Transverse colon (tissue), 4 donors: ENCODE measurements around the gene HMX1. TPM values are rescaled to one million over a fixed set of nuclear protein-coding genes. Genes with fewer than 3 reads are reported as not detected.

Experiments used
- DNase-seq: peaks from one replicate; pipeline ENCODE4 v3.0.0-alpha.2; 2019
- H3K27ac ChIP-seq, 4 donors: fragments of 200-600 bp; sonication (generic); 2 replicates each; pipeline ENCODE4 v1.5.1; 2016 to 2018; ENCODE audit warnings: inconsistent platforms in 4 of 4
- H3K27me3 ChIP-seq: fragments of 200-600 bp; sonication (generic); 2 replicates; pipeline ENCODE4 v1.5.1; 2017; ENCODE audit warnings: inconsistent platforms
- H3K36me3 ChIP-seq, 4 donors: fragments of 200-600 bp; sonication (generic); 2 replicates each; pipeline ENCODE4 v1.5.1; 2017 to 2019; ENCODE audit warnings: inconsistent platforms in 4 of 4
- H3K4me1 ChIP-seq, 4 donors: fragments of 200-600 bp; sonication (generic); 2 replicates each; pipeline ENCODE4 v1.5.1; 2017 to 2020; ENCODE audit warnings: inconsistent platforms in 4 of 4
- H3K4me3 ChIP-seq, 4 donors: fragments of 200-600 bp; sonication (generic); 1 replicate in 1 of 4; 2 replicates in 3 of 4; pipeline versions ENCODE4 v1.5.1 to v1.6.1; 2017 to 2019; ENCODE audit warnings: inconsistent platforms in 4 of 4
- H3K9me3 ChIP-seq, 2 donors: fragments of 200-600 bp; sonication (generic); 2 replicates each; pipeline ENCODE4 v1.5.1; 2017 to 2019; ENCODE audit warnings: inconsistent platforms in 2 of 2
- CTCF ChIP-seq, 5 experiments: fragments of 200-600 bp in 3 of 5; fragments of 450-650 bp in 2 of 5; sonication (generic) in 3 of 5; IDR thresholded peaks; 1 replicate in 2 of 5; 2 replicates in 3 of 5; pipeline ENCODE4 v1.5.1; 2016 to 2017; ENCODE audit warnings: antibody characterized with exemption in 5 of 5, inconsistent platforms in 3 of 5, mild to moderate bottlenecking in 2 of 5, moderate library complexity in 1 of 5
- EP300 ChIP-seq: sonication (generic); formaldehyde crosslinking; IDR thresholded peaks from one replicate; pipeline ENCODE4 v1.6.1; 2017; ENCODE audit warnings: antibody characterized with exemption, low read depth
- POLR2A ChIP-seq: fragments of 450-650 bp; IDR thresholded peaks from one replicate; pipeline ENCODE4 v1.6.1; 2016; ENCODE audit warnings: antibody characterized with exemption, mild to moderate bottlenecking, moderate library complexity
- POLR2AphosphoS5 ChIP-seq, 3 donors: sonication (generic); formaldehyde crosslinking; IDR thresholded peaks; one replicate each; pipeline ENCODE4 v1.6.1; 2016; ENCODE audit warnings: antibody characterized with exemption in 3 of 3
- WGBS, 2 donors: methylation state at CpG; one replicate each; pipeline ENCODE4 v1.1.5; 2018; ENCODE audit warnings: low coverage in 1 of 2; 5-methylcytosine and 5-hydroxymethylcytosine counted together
- in situ Hi-C, 4 donors: fragments of 200-750 bp; cut with MboI; loops; one replicate each; pipeline versions ENCODE4 v1.15.0 to v1.15.1; 2017; ENCODE audit warnings: low sequenced_read_pairs in 3 of 4, low pct_ligation_motif_present in 1 of 4, low pct_unique_long_range_greater_than_20kb in 1 of 4
- intact Hi-C: fragments of 100-400 bp; cut with DNase I; formaldehyde crosslinking; loops from one replicate; pipeline ENCODE4 v1.15.1; 2023; ENCODE audit warnings: low total_unique reads
- total RNA-seq, 4 donors: library from RNA; depleted of rRNA; stranded (reverse); fragments of >200 nt; gene quantifications; one replicate each; pipeline ENCODE4 v1.1.0, GENCODE V29; 2016

The HMX1 gene
- total RNA-seq, 4 donors from 2014 or later: not detected

GRCh38 chr4:8869898-8870646 lies 1.6 kb downstream of the HMX1 start:
- Histone ChIP-seq H3K27me3 (peaks cover 97% of the 10 kb centered on the region), H3K9me3 (no peaks in the 10 kb centered on the region), H3K4me1 (peaks cover 0 to 5% (median 1%) of the 10 kb centered on the region in 4 donors), H3K36me3 (no peaks in the 10 kb centered on the region), H3K27ac (no peak overlapping the region), H3K4me3 (no peak overlapping the region)
- in situ Hi-C loops (no loop called here), intact Hi-C loops (no loop called here)
- WGBS, 2 donors: 21% methylated on average over 11 of the region's 11 CpGs; no CpG with 5 or more reads in 1 of the 2 donors
- no peak for DNase-seq
- TF ChIP-seq CTCF (IDR thresholded peaks at IDR 0.05): no peak
- no peak for TF ChIP-seq POLR2AphosphoS5 (IDR thresholded peaks at IDR 0.05)
- TF ChIP-seq EP300: no peak
- TF ChIP-seq POLR2A: no peak

GRCh38 chr4:8869002-8869897 lies 2.4 kb downstream of the HMX1 start:
- Histone ChIP-seq H3K27me3 (peaks cover 97% of the 10 kb centered on the region), H3K4me3 (no peak overlapping the region), H3K27ac (no peak overlapping the region), H3K4me1 (peaks cover 0 to 5% (median 1%) of the 10 kb centered on the region in 4 donors), H3K9me3 (no peaks in the 10 kb centered on the region), H3K36me3 (no peaks in the 10 kb centered on the region)
- TF ChIP-seq POLR2A: no peak
- no peak for TF ChIP-seq EP300
- no peak for TF ChIP-seq CTCF (IDR thresholded peaks at IDR 0.05)
- no peak for TF ChIP-seq POLR2AphosphoS5 (IDR thresholded peaks at IDR 0.05)
- in situ Hi-C loops: no loop called here
- WGBS, 2 donors: 32% methylated on average over 16 of the region's 16 CpGs; no CpG with 5 or more reads in 1 of the 2 donors
- no peak for DNase-seq
- intact Hi-C loops: no loop called here

- Histone ChIP-seq H3K4me3 (no peak overlapping the region), H3K9me3 (no peaks in the 10 kb centered on the region), H3K27me3 (peaks cover 97% of the 10 kb centered on the region), H3K36me3 (no peaks in the 10 kb centered on the region), H3K4me1 (peaks cover 0 to 5% (median 1%) of the 10 kb centered on the region in 4 donors), H3K27ac (no peak overlapping the region)
- WGBS, 2 donors: 27% methylated on average over 22 of the region's 22 CpGs; no CpG with 5 or more reads in 1 of the 2 donors
- in situ Hi-C loops: no loop called here
- no peak for DNase-seq
- no peak for TF ChIP-seq POLR2A
- no peak for TF ChIP-seq EP300
- TF ChIP-seq CTCF (IDR thresholded peaks at IDR 0.05): no peak
- TF ChIP-seq POLR2AphosphoS5 (IDR thresholded peaks at IDR 0.05): no peak
- intact Hi-C loops: no loop called here
These were observed 3.2 kb downstream of the HMX1 start for GRCh38 chr4:8868321-8869001.
